ENCODE measurements around the gene RNPS1.

The RNPS1 gene

GRCh38 chr16:2292221-2292620 lies 24.3 kb upstream of the RNPS1 start:
- TF ChIP-seq TAF1 (IDR thresholded peaks at IDR 0.05; ENCODE audit: borderline replicate concordance, low read depth, low read length) (no peak), POLR2AphosphoS5 (IDR thresholded peaks at IDR 0.05; ENCODE audit: low read depth, low read length) (no peak), POLR2A (IDR thresholded peaks at IDR 0.05; ENCODE audit: low read depth, low read length) (no peak)

DNA sequence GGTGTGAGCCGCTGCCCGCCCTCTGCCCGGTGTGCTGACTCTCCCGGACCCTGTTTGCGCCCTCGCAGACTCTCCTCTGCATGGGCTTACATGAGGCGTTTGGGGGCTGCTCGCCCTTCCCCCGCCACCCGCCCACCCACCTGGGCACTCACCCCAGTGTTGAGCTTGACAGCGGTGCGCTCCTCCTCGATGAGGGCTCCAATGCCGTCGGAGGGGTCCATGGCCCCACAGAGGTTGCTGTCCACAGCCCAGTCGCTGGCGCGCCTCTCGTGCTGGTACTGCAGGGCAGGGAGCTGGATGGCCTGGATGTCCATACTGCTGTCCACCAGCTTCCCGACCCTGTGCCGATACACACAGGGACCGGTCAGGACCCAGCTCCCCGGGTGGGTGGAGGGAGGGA lies 21.4 kb upstream of the RNPS1 start:
- DNase-seq (ENCODE audit: insufficient read length), result no peak
- TF ChIP-seq POLR2A (IDR thresholded peaks at IDR 0.05; ENCODE audit: low read depth, low read length) (no peak), TAF1 (IDR thresholded peaks at IDR 0.05; ENCODE audit: borderline replicate concordance, low read depth, low read length) (no peak), POLR2AphosphoS5 (IDR thresholded peaks at IDR 0.05; ENCODE audit: low read depth, low read length) (no peak)
- FAIRE-seq, result no peak

More at GRCh38 chr16:2292221-2292620, 24.3 kb upstream of the RNPS1 start:
- FAIRE-seq (no peak), DNase-seq (ENCODE audit: insufficient read length) (no peak)

- TF ChIP-seq TAF1 (IDR thresholded peaks at IDR 0.05; ENCODE audit: borderline replicate concordance, low read depth, low read length), result no peak
- no peak for TF ChIP-seq POLR2AphosphoS5 (IDR thresholded peaks at IDR 0.05; ENCODE audit: low read depth, low read length)
- no peak for TF ChIP-seq POLR2A (IDR thresholded peaks at IDR 0.05; ENCODE audit: low read depth, low read length)
- FAIRE-seq, result no peak
- DNase-seq (ENCODE audit: insufficient read length), result no peak
These were observed 20.8 kb upstream of the RNPS1 start for GRCh38 chr16:2288726-2289125.

- TF ChIP-seq POLR2AphosphoS5 (IDR thresholded peaks at IDR 0.05; ENCODE audit: low read depth, low read length), result no peak
- TF ChIP-seq TAF1 (IDR thresholded peaks at IDR 0.05; ENCODE audit: borderline replicate concordance, low read depth, low read length), result no peak
- TF ChIP-seq POLR2A (IDR thresholded peaks at IDR 0.05; ENCODE audit: low read depth, low read length), result no peak
- DNase-seq (ENCODE audit: insufficient read length) (no peak), FAIRE-seq (no peak)
These were observed 20.1 kb upstream of the RNPS1 start for GRCh38 chr16:2287916-2288547.

DNA sequence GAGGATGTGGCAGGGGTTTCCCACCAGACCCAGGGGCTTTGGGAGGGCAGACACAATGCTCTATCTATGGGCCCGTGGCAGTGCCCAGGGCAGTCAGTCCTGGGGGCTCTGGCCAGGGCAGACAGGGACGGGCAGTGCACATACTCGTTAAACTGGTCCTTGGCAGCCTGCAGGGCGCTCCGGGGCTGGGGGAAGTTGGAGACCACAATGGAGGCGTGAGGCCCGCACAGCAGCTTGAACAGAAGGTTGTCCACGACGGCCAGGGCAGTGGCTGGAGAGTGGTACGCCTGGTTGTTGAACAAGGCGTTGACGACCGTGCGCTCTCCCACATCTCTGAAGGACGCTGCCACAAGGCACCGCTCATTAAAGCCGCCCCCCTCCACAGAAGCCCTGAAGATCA lies 18.6 kb upstream of the RNPS1 start:
- DNase-seq (ENCODE audit: insufficient read length) (no peak), FAIRE-seq (no peak)
- TF ChIP-seq POLR2AphosphoS5 (IDR thresholded peaks at IDR 0.05; ENCODE audit: low read depth, low read length) (no peak), TAF1 (IDR thresholded peaks at IDR 0.05; ENCODE audit: borderline replicate concordance, low read depth, low read length) (no peak), POLR2A (IDR thresholded peaks at IDR 0.05; ENCODE audit: low read depth, low read length) (no peak)

DNA sequence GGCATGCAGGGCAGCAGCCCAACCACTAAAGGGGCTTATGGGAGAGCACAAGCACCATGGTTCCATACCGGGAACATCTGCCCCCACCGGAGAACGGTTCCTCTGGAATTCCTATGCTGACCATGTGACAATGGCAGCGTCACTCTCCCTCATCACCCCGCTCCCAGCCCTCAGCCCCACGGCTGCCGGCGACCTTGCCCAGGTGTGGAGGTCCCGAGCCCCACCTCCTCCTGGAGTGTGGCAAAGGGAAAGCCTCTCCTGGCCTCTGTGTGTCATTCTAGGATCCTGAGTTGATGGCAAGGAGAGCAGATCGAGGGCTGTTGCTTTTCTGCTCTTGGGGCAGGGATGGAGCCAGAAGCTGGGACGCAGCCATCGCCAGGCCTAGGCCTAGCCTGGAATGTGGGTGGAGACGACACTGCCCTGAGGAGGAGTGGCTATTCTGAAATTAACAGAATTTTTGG lies 17.8 kb upstream of the RNPS1 start:
- TF ChIP-seq POLR2A (IDR thresholded peaks at IDR 0.05; ENCODE audit: low read depth, low read length), result no peak
- no peak for DNase-seq (ENCODE audit: insufficient read length)
- FAIRE-seq, result no peak

DNA sequence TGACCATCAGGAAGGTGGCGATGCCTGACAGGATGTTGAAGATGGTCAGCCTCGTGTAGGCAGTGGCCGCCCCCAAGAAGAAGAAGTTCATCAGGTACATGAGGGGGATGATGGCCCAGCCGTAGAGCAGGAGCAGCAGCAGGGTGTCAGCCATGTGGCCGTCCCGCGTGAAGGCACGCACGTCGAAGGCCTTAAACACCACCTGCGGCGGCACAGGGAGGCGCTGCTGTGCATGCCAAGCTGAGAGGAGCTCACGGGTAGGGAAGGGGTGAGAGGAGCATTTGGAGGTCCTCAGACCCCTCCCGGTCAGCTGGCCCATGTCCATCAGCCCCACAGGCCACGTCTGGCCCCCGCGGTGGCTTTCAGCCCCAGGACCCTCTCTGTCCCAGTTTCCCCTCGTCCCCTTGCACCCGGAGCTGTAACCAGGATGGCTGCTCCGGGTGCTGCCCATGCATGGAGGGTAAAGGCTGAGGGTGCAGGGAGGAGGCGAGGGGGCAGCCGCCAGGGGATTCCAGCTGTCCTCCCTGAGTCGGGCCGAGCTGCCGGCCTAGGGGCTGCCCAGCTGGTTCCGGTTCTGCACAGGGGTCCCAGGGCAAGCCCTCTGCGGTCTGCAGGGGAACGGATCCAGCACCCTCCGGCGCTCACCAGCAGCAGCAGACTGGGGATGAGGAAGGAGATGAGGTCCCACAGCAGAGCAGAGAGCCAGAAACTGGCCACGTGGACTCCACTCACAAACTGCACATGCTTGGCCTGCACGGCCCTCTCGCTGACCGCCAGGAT lies 17.1 kb upstream of the RNPS1 start:
- DNase-seq (ENCODE audit: insufficient read length) (no peak), FAIRE-seq (no peak)
- TF ChIP-seq TAF1 (IDR thresholded peaks at IDR 0.05; ENCODE audit: borderline replicate concordance, low read depth, low read length), result no peak

GRCh38 chr16:2284001-2284770 lies 16.3 kb upstream of the RNPS1 start:
- FAIRE-seq (no peak), DNase-seq (ENCODE audit: insufficient read length) (no peak)
- no peak for TF ChIP-seq POLR2A (IDR thresholded peaks at IDR 0.05; ENCODE audit: low read depth, low read length)

GRCh38 chr16:2282866-2283555 lies 15.1 kb upstream of the RNPS1 start:
- TF ChIP-seq TAF1 (IDR thresholded peaks at IDR 0.05; ENCODE audit: borderline replicate concordance, low read depth, low read length) (no peak), POLR2AphosphoS5 (IDR thresholded peaks at IDR 0.05; ENCODE audit: low read depth, low read length) (no peak), POLR2A (IDR thresholded peaks at IDR 0.05; ENCODE audit: low read depth, low read length) (no peak)
- FAIRE-seq (no peak), DNase-seq (ENCODE audit: insufficient read length) (no peak)

GRCh38 chr16:2282262-2282661 lies 14.3 kb upstream of the RNPS1 start:
- TF ChIP-seq POLR2A (IDR thresholded peaks at IDR 0.05; ENCODE audit: low read depth, low read length) (no peak), POLR2AphosphoS5 (IDR thresholded peaks at IDR 0.05; ENCODE audit: low read depth, low read length) (no peak), TAF1 (IDR thresholded peaks at IDR 0.05; ENCODE audit: borderline replicate concordance, low read depth, low read length) (no peak)
- no peak for DNase-seq (ENCODE audit: insufficient read length)
- FAIRE-seq, result no peak

DNA sequence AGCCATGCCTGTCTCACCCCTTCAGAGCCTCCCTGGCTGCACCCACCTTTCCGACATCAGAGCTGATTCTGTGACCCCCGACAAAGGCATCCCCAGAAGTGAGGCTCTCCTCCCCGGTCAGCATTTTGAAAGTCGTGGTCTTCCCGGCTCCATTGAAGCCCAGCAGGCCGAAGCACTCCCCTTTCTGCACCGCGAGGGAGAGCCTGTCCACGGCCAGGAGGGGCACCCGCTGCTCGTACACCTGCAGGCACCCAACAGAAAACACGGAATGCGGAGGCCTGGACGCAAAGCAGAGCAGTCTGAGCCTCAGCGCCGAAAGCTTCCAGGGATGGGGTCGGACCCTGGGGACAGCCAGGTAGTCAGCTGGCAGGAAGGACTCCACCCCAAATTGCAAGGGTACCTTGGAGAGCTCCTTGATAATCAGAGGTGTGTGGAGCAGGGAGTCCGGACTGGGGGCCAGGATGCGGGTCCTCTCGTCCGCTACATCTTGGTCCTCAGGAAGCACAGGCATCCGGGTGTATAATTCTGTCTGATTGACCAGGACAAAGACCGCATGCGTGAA lies 13.1 kb upstream of the RNPS1 start:
- no peak for TF ChIP-seq POLR2A (IDR thresholded peaks at IDR 0.05; ENCODE audit: low read depth, low read length)
- TF ChIP-seq POLR2AphosphoS5 (IDR thresholded peaks at IDR 0.05; ENCODE audit: low read depth, low read length), result no peak
- no peak for TF ChIP-seq TAF1 (IDR thresholded peaks at IDR 0.05; ENCODE audit: borderline replicate concordance, low read depth, low read length)
- no peak for DNase-seq (ENCODE audit: insufficient read length)
- FAIRE-seq, result no peak

All from GM12892 (cell line).